GM18498 (cell line): ENCODE results near the gene PARD3.

Source experiments
- ATAC-seq: cut with Tn5 transposase; IDR thresholded peaks from one replicate; pipeline ENCODE4 v1.9.1; 2021; ENCODE audit warnings: mild to moderate bottlenecking, moderate library complexity; ENCODE audit not compliant: unreplicated experiment

PARD3 gene

GRCh38 chr10:34479520-34480179 is 335.4 kb downstream of the PARD3 start:
- ATAC-seq: no peak

GRCh38 chr10:34477249-34477648 is 337.8 kb downstream of the PARD3 start:
- ATAC-seq: no peak

- ATAC-seq: no peak
Observed at GRCh38 chr10:34476608-34477007, 338.5 kb downstream of the PARD3 start.

GRCh38 chr10:34475786-34476185 is 339.3 kb downstream of the PARD3 start:
- ATAC-seq: no peak

- no peak for ATAC-seq
Observed at GRCh38 chr10:34475274-34475646, 339.8 kb downstream of the PARD3 start.

GRCh38 chr10:34474555-34475273 is 340.4 kb downstream of the PARD3 start:
- no peak for ATAC-seq

- ATAC-seq: no peak
Observed at GRCh38 chr10:34474009-34474376, 341.1 kb downstream of the PARD3 start.

GRCh38 chr10:34473174-34474008 is 341.7 kb downstream of the PARD3 start:
- no peak for ATAC-seq

GRCh38 chr10:34470307-34470706 is 344.8 kb downstream of the PARD3 start:
- ATAC-seq: no peak

GRCh38 chr10:34469446-34469845 is 345.6 kb downstream of the PARD3 start:
- no peak for ATAC-seq

GRCh38 chr10:34467902-34468301 is 347.2 kb downstream of the PARD3 start:
- no peak for ATAC-seq

GRCh38 chr10:34467364-34467763 is 347.7 kb downstream of the PARD3 start:
- no peak for ATAC-seq

- no peak for ATAC-seq
Observed at GRCh38 chr10:34465678-34466077, 349.4 kb downstream of the PARD3 start.

GRCh38 chr10:34464591-34464990 is 350.5 kb downstream of the PARD3 start:
- no peak for ATAC-seq

GRCh38 chr10:34464000-34464399 is 351.1 kb downstream of the PARD3 start:
- no peak for ATAC-seq

- no peak for ATAC-seq
Observed at GRCh38 chr10:34462993-34463392, 352.1 kb downstream of the PARD3 start.

- ATAC-seq: no peak
Observed at GRCh38 chr10:34462056-34462455, 353.0 kb downstream of the PARD3 start.

- no peak for ATAC-seq
Observed at GRCh38 chr10:34454590-34455261, 360.4 kb downstream of the PARD3 start.

- ATAC-seq: no peak
Observed at GRCh38 chr10:34449836-34450235, 365.3 kb downstream of the PARD3 start.

GRCh38 chr10:34446049-34446448 is 369.0 kb downstream of the PARD3 start:
- no peak for ATAC-seq
